WERI-Rb-1 (cell line): Measurements from ENCODE around the gene EDDM13.
"Not testable (repeated sequence)": the region's sequence is repeated elsewhere in the genome, so short reads cannot be mapped to it uniquely, and the experiment has no call there.

ENCODE experiments used
- DNase-seq: peaks from one replicate; pipeline ENCODE4 v3.0.0-alpha.2; 2020
- H3K27ac ChIP-seq: fragments of 250-450 bp; sonication (Bioruptor Pico); 2 replicates; pipeline ENCODE4 v1.5.1; 2020; ENCODE audit warnings: mild to moderate bottlenecking, moderate library complexity
- H3K27me3 ChIP-seq: fragments of 250-450 bp; sonication (Bioruptor Pico); 2 replicates; pipeline ENCODE4 v1.5.1; 2021; ENCODE audit warnings: mild to moderate bottlenecking, low read depth, moderate library complexity; ENCODE audit not compliant: insufficient read depth, severe bottlenecking
- H3K36me3 ChIP-seq: fragments of 250-450 bp; sonication (Bioruptor Pico); 2 replicates; pipeline ENCODE4 v1.5.1; 2020; ENCODE audit warnings: mild to moderate bottlenecking, moderate library complexity
- H3K4me3 ChIP-seq: 2 replicates; pipeline ENCODE4 v1.5.1; 2011; ENCODE audit warnings: low read depth, mild to moderate bottlenecking, control low read depth, low read length
- H3K9me3 ChIP-seq: fragments of 250-450 bp; sonication (Bioruptor Pico); 2 replicates; pipeline ENCODE4 v1.5.1; 2021; ENCODE audit warnings: mild to moderate bottlenecking, moderate library complexity; ENCODE audit not compliant: severe bottlenecking
- TF ChIP-seq, protein P1 (sequence below): IDR thresholded peaks from 2 replicates; pipeline ENCODE4 v1.5.1; 2011; ENCODE audit warnings: low read depth, mild to moderate bottlenecking, control low read depth, inconsistent platforms, low read length

Gene EDDM13, protein sequence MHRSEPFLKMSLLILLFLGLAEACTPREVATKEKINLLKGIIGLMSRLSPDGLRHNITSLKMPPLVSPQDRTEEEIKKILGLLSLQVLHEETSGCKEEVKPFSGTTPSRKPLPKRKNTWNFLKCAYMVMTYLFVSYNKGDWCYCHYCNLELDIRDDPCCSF

DNA sequence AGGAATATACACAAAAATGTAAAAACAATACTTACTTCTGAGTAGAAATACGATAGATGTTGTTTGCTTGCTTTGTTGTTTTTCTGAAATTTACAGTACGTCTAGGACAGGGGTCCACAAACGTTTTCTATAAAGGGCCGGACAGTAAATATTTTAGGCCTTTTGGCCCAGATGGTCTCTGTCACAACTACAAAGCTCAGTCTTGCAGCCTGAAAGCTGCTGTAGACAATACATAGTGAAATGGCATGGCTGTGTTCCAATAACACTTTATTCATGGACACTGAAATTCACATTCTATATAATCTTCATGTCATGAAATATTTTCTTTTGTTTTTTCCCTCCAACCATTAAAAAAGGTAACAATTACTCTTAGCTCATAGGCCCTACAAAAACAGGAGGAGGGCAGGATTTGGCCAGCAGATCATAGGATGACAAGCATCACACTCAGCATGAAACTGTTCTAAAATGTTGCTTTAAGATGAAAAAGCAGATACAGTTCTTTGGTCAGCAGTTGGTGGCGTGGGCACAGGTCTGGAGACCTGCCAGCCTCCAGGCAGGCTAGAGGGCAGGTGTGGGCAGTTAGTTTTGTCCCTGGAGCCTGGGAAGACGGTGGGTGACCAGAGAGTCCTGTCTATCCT, at the start of gene EDDM13:
Gene EDDM13 (plus strand): TSS at position 588 of the 638 bp plus-strand sequence. CDS start 87 bp downstream, outside the sequence.
- no peaks in the 10 kb centered on the region for H3K27me3 ChIP-seq
- DNase-seq: no peak
- TF ChIP-seq, protein P1, sequence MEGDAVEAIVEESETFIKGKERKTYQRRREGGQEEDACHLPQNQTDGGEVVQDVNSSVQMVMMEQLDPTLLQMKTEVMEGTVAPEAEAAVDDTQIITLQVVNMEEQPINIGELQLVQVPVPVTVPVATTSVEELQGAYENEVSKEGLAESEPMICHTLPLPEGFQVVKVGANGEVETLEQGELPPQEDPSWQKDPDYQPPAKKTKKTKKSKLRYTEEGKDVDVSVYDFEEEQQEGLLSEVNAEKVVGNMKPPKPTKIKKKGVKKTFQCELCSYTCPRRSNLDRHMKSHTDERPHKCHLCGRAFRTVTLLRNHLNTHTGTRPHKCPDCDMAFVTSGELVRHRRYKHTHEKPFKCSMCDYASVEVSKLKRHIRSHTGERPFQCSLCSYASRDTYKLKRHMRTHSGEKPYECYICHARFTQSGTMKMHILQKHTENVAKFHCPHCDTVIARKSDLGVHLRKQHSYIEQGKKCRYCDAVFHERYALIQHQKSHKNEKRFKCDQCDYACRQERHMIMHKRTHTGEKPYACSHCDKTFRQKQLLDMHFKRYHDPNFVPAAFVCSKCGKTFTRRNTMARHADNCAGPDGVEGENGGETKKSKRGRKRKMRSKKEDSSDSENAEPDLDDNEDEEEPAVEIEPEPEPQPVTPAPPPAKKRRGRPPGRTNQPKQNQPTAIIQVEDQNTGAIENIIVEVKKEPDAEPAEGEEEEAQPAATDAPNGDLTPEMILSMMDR: no peak
- no peaks in the 10 kb centered on the region for H3K9me3 ChIP-seq
- H3K27ac ChIP-seq: no peak within 1 kb of the TSS
- no peak within 1 kb of the TSS for H3K4me3 ChIP-seq
- H3K36me3 ChIP-seq: no peaks in the 10 kb centered on the region

GRCh38 chr19:56222901-56223300, 49.6 kb upstream of the EDDM13 start:
- TF ChIP-seq, protein P1: peak; percentile 14; the same call in 1 of the 2 replicates
- no peaks in the 10 kb centered on the region for H3K9me3 ChIP-seq
- no peak for DNase-seq
- no peaks in the 10 kb centered on the region for H3K36me3 ChIP-seq
- H3K27me3 ChIP-seq: no peaks in the 10 kb centered on the region
- H3K4me3 ChIP-seq: no peak overlapping the region
- H3K27ac ChIP-seq: no peak overlapping the region

GRCh38 chr19:56223481-56223880, 49.1 kb upstream of the EDDM13 start:
- Histone ChIP-seq H3K36me3 (no peaks in the 10 kb centered on the region), H3K27me3 (no peaks in the 10 kb centered on the region), H3K27ac (no peak overlapping the region), H3K9me3 (no peaks in the 10 kb centered on the region), H3K4me3 (no peak overlapping the region)
- TF ChIP-seq, protein P1: no peak
- DNase-seq: no peak

DNA sequence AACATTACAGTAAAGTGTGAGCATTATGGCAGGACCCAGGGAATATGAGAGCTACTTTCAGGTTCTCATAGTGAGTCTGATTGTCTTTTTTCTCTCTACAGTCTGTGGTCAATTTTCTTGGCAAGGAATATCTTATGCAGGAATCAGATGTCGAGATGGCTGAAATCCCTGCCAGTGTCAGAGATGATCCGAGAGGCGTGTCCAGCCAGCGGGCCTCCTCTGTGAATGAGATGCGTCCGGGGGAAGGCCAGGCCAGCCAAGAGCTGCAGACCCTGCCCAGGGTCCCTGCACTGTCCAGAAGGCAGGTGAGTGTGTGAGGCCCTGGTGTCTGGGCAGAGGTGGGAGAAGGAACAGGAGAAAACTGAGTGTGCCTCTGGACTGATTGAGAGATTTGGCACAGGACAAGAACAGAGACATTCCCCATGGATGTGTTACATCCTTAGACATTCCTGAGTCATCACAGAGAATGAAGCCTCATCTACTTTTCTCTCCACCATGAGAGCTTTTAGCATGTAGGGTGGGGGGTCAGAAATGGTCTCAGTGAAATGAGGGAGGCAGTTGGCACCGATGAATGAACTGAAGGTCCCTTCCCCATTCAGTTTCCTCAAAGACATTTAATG, 27.3 kb upstream of the EDDM13 start:
- no peak for DNase-seq
- TF ChIP-seq, protein P1: no peak
- no peaks in the 10 kb centered on the region for H3K36me3 ChIP-seq
- no peaks in the 10 kb centered on the region for H3K27me3 ChIP-seq
- H3K4me3 ChIP-seq: no peak overlapping the region
- no peaks in the 10 kb centered on the region for H3K9me3 ChIP-seq
- no peak overlapping the region for H3K27ac ChIP-seq

- DNase-seq, H3K4me3 ChIP-seq, H3K36me3 ChIP-seq, H3K27ac ChIP-seq, H3K27me3 ChIP-seq, H3K9me3 ChIP-seq: not testable (repeated sequence)
These were observed 26.8 kb upstream of the EDDM13 start for GRCh38 chr19:56245764-56246163.

- not testable (repeated sequence) for H3K4me3 ChIP-seq, H3K9me3 ChIP-seq, DNase-seq, H3K27ac ChIP-seq, H3K27me3 ChIP-seq, H3K36me3 ChIP-seq
These were observed 23.7 kb upstream of the EDDM13 start for GRCh38 chr19:56248736-56249338.
